ENCODE results near the gene BCL6.
"Not testable (repeated sequence)": the region's sequence is repeated elsewhere in the genome, so short reads cannot be mapped to it uniquely, and the experiment has no call there.

The BCL6 gene

GRCh38 chr3:187717572-187717971 is 27.7 kb downstream of the BCL6 start:
- no peak for DNase-seq (ENCODE audit: low read depth in 2 of 3, low spot score in 1 of 3)

GRCh38 chr3:187714404-187714979 is 30.8 kb downstream of the BCL6 start:
- peak; percentile 55 to 77 (median 55) for DNase-seq (ENCODE audit: low read depth in 2 of 3, low spot score in 1 of 3)

- peak in 1 of 3 donors; percentile 8 for DNase-seq (ENCODE audit: low read depth in 2 of 3, low spot score in 1 of 3)
These were observed 31.8 kb downstream of the BCL6 start for GRCh38 chr3:187713504-187713903.

- no peak for DNase-seq (ENCODE audit: low read depth in 2 of 3, low spot score in 1 of 3)
These were observed 36.1 kb downstream of the BCL6 start for GRCh38 chr3:187709155-187709554.

- DNase-seq (ENCODE audit: low read depth in 2 of 3, low spot score in 1 of 3), result no peak
These were observed 36.6 kb downstream of the BCL6 start for GRCh38 chr3:187708696-187709095.

- DNase-seq (ENCODE audit: low read depth in 2 of 3, low spot score in 1 of 3), result no peak
These were observed 38.3 kb downstream of the BCL6 start for GRCh38 chr3:187706971-187707370.

GRCh38 chr3:187705164-187705563 is 40.1 kb downstream of the BCL6 start:
- no peak for DNase-seq (ENCODE audit: low read depth in 2 of 3, low spot score in 1 of 3)

GRCh38 chr3:187702507-187703033 is 42.7 kb downstream of the BCL6 start, which contains the start of gene RTP2:
Gene RTP2, minus strand, starts transcription at chr3:187702557. Its CDS starts 429 bp downstream, at chr3:187702128.
- no peak for DNase-seq (ENCODE audit: low read depth in 2 of 3, low spot score in 1 of 3)

- no peak for DNase-seq (ENCODE audit: low read depth in 2 of 3, low spot score in 1 of 3)
These were observed 45.0 kb downstream of the BCL6 start for GRCh38 chr3:187700249-187700648.

- no peak for DNase-seq (ENCODE audit: low read depth in 2 of 3, low spot score in 1 of 3)
These were observed 46.5 kb downstream of the BCL6 start for GRCh38 chr3:187698499-187699399.

GRCh38 chr3:187696021-187696420 is 49.2 kb downstream of the BCL6 start:
- no peak for DNase-seq (ENCODE audit: low read depth in 2 of 3, low spot score in 1 of 3)

- DNase-seq (ENCODE audit: low read depth in 2 of 3, low spot score in 1 of 3), result no peak
These were observed 49.8 kb downstream of the BCL6 start for GRCh38 chr3:187695449-187695848.

- DNase-seq (ENCODE audit: low read depth in 2 of 3, low spot score in 1 of 3), result no peak
These were observed 50.5 kb downstream of the BCL6 start for GRCh38 chr3:187694801-187695200.

GRCh38 chr3:187693431-187693830 is 51.8 kb downstream of the BCL6 start:
- DNase-seq (ENCODE audit: low read depth in 2 of 3, low spot score in 1 of 3), result no peak

- no peak for DNase-seq (ENCODE audit: low read depth in 2 of 3, low spot score in 1 of 3)
These were observed 55.3 kb downstream of the BCL6 start for GRCh38 chr3:187689984-187690383.

GRCh38 chr3:187686621-187687273 is 58.5 kb downstream of the BCL6 start:
- no peak for DNase-seq (ENCODE audit: low read depth in 2 of 3, low spot score in 1 of 3)

- DNase-seq (ENCODE audit: low read depth in 2 of 3, low spot score in 1 of 3), result no peak
These were observed 59.3 kb downstream of the BCL6 start for GRCh38 chr3:187685948-187686347.

GRCh38 chr3:187684880-187685279 is 60.4 kb downstream of the BCL6 start:
- DNase-seq (ENCODE audit: low read depth in 2 of 3, low spot score in 1 of 3), result no peak

GRCh38 chr3:187684444-187684843 is 60.8 kb downstream of the BCL6 start:
- no peak for DNase-seq (ENCODE audit: low read depth in 2 of 3, low spot score in 1 of 3)

- not testable (repeated sequence) for DNase-seq (ENCODE audit: low read depth in 2 of 3, low spot score in 1 of 3)
These were observed 63.5 kb downstream of the BCL6 start for GRCh38 chr3:187681756-187682155.

GRCh38 chr3:187679638-187680396 is 65.5 kb downstream of the BCL6 start:
- DNase-seq (ENCODE audit: low read depth in 2 of 3, low spot score in 1 of 3), result peak; percentile 46 to 70 (median 58)
